ENCODE data around the gene ESRRA.

- TF ChIP-seq CBFB (CRISPR knock-in tag; IDR thresholded peaks at IDR 0.05) (no peak), POLR2AphosphoS5 (IDR thresholded peaks at IDR 0.05; ENCODE audit: low read depth, low read length) (no peak), TRIM24 (CRISPR knock-in tag; IDR thresholded peaks at IDR 0.05) (no peak), RXRA (CRISPR knock-in tag; IDR thresholded peaks at IDR 0.05) (no peak), KLF6 (CRISPR knock-in tag; IDR thresholded peaks at IDR 0.05) (no peak), MTA3 (CRISPR knock-in tag; IDR thresholded peaks at IDR 0.05) (no peak)
These were observed 47.8 kb downstream of the ESRRA start for GRCh38 chr11:64352995-64353714.
